OCI-LY1 (cell line): ENCODE results near the gene TARP.

Experiments
- EZH2 ChIP-seq: fragments of 200-600 bp; sonication (generic), shearing (Covaris generic); IDR thresholded peaks from 2 replicates; pipeline ENCODE4 v1.8.0; 2017; ENCODE audit warnings: borderline replicate concordance, mixed run types, mild to moderate bottlenecking, antibody characterized with exemption, low read length, moderate library complexity, mixed read lengths
- TF ChIP-seq, protein P1 (sequence below): fragments of 200-600 bp; sonication (generic), shearing (Covaris generic); IDR thresholded peaks from 2 replicates; pipeline ENCODE4 v1.5.1; 2017; ENCODE audit warnings: mild to moderate bottlenecking, antibody characterized with exemption, low read length, moderate library complexity, mixed read lengths

DNA sequence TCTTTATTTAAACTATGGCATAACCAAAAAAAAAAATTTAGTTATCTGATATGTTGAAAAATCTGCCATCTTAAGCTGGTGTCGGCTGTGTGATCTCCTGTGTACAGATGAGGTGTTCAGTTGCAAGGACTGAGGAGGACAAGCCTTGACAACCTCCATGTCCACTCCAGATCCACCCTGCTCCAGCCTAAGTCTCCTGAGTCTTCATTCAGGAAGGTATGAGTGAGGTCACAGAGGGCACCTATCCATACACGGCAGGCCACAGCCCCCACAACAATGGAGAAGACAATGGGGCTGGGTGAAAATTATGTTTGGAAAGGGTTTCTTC is 16.1 kb downstream of the TARP start:
- TF ChIP-seq, protein P1, sequence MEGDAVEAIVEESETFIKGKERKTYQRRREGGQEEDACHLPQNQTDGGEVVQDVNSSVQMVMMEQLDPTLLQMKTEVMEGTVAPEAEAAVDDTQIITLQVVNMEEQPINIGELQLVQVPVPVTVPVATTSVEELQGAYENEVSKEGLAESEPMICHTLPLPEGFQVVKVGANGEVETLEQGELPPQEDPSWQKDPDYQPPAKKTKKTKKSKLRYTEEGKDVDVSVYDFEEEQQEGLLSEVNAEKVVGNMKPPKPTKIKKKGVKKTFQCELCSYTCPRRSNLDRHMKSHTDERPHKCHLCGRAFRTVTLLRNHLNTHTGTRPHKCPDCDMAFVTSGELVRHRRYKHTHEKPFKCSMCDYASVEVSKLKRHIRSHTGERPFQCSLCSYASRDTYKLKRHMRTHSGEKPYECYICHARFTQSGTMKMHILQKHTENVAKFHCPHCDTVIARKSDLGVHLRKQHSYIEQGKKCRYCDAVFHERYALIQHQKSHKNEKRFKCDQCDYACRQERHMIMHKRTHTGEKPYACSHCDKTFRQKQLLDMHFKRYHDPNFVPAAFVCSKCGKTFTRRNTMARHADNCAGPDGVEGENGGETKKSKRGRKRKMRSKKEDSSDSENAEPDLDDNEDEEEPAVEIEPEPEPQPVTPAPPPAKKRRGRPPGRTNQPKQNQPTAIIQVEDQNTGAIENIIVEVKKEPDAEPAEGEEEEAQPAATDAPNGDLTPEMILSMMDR, result no peak
- no peak for TF ChIP-seq EZH2
